Chondrocyte (in vitro differentiated cells): ENCODE measurements around the gene RPS6KA6. TPM values are rescaled to one million over a fixed set of nuclear protein-coding genes. Genes with fewer than 3 reads are reported as not detected.

Experiments
- DNase-seq: peaks from one replicate; pipeline ENCODE4 v3.0.0; 2021; ENCODE audit warnings: mixed read lengths, low spot score
- H3K27ac Mint-ChIP-seq: one replicate; pipeline ENCODE4 v1.8.0; 2021; ENCODE audit warnings: mild to moderate bottlenecking, moderate library complexity, mixed read lengths; ENCODE audit not compliant: unreplicated experiment
- H3K27me3 Mint-ChIP-seq: 2 replicates; pipeline ENCODE4 v1.8.0; 2021; ENCODE audit warnings: low read depth, mixed read lengths
- H3K36me3 Mint-ChIP-seq: 2 replicates; pipeline ENCODE4 v1.8.0; 2021; ENCODE audit warnings: low read depth, mixed read lengths
- H3K4me1 Mint-ChIP-seq: 2 replicates; pipeline ENCODE4 v1.8.0; 2021; ENCODE audit warnings: low read depth, mild to moderate bottlenecking, mixed read lengths
- H3K4me3 Mint-ChIP-seq: one replicate; pipeline ENCODE4 v1.8.0; 2021; ENCODE audit warnings: mild to moderate bottlenecking, moderate library complexity, mixed read lengths; ENCODE audit not compliant: unreplicated experiment
- H3K9me3 Mint-ChIP-seq: 2 replicates; pipeline ENCODE4 v1.8.0; 2021; ENCODE audit warnings: low read depth, mixed read lengths
- CTCF ChIP-seq: fragments of 200-600 bp; sonication (generic); IDR thresholded peaks from 2 replicates; pipeline ENCODE4 v1.5.0; 2021; ENCODE audit warnings: antibody characterized with exemption, mild to moderate bottlenecking, moderate library complexity
- total RNA-seq: library from RNA; stranded (reverse); gene quantifications from 3 replicates; pipeline ENCODE4 v1.2.1, GENCODE V29; 2021

Gene RPS6KA6
- total RNA-seq, 1 donor from 2014 or later, result 2.5 TPM

- Mint-ChIP-seq H3K9me3 (no peaks in the 10 kb centered on the region), H3K4me1 (peaks cover 4% of the 10 kb centered on the region), H3K27me3 (no peaks in the 10 kb centered on the region), H3K4me3 (no peak overlapping the region), H3K36me3 (peaks cover 1% of the 10 kb centered on the region), H3K27ac (no peak overlapping the region)
- DNase-seq, result no peak
- TF ChIP-seq CTCF, result no peak
These were observed 5.5 kb downstream of the RPS6KA6 start for GRCh38 chrX:84182516-84182915.

- DNase-seq, result no peak
- Mint-ChIP-seq H3K36me3 (no peaks in the 10 kb centered on the region), H3K9me3 (no peaks in the 10 kb centered on the region), H3K27ac (no peak overlapping the region), H3K27me3 (no peaks in the 10 kb centered on the region), H3K4me3 (no peak overlapping the region), H3K4me1 (no peaks in the 10 kb centered on the region)
- TF ChIP-seq CTCF, result no peak
These were observed 12.0 kb downstream of the RPS6KA6 start for GRCh38 chrX:84175958-84176357.

GRCh38 chrX:84175274-84175673 lies 12.7 kb downstream of the RPS6KA6 start:
- no peaks in the 10 kb centered on the region for H3K4me1 Mint-ChIP-seq
- no peak overlapping the region for H3K27ac Mint-ChIP-seq
- no peak for DNase-seq
- no peak overlapping the region for H3K4me3 Mint-ChIP-seq
- H3K9me3 Mint-ChIP-seq, result no peaks in the 10 kb centered on the region
- H3K36me3 Mint-ChIP-seq, result no peaks in the 10 kb centered on the region
- H3K27me3 Mint-ChIP-seq, result no peaks in the 10 kb centered on the region
- TF ChIP-seq CTCF, result no peak

GRCh38 chrX:84174348-84174747 lies 13.7 kb downstream of the RPS6KA6 start:
- no peaks in the 10 kb centered on the region for H3K27me3 Mint-ChIP-seq
- no peaks in the 10 kb centered on the region for H3K9me3 Mint-ChIP-seq
- H3K36me3 Mint-ChIP-seq, result no peaks in the 10 kb centered on the region
- no peak for DNase-seq
- no peak overlapping the region for H3K27ac Mint-ChIP-seq
- no peak overlapping the region for H3K4me3 Mint-ChIP-seq
- no peaks in the 10 kb centered on the region for H3K4me1 Mint-ChIP-seq
- no peak for TF ChIP-seq CTCF

- no peak overlapping the region for H3K4me3 Mint-ChIP-seq
- no peak overlapping the region for H3K27ac Mint-ChIP-seq
- no peaks in the 10 kb centered on the region for H3K36me3 Mint-ChIP-seq
- no peaks in the 10 kb centered on the region for H3K27me3 Mint-ChIP-seq
- no peaks in the 10 kb centered on the region for H3K9me3 Mint-ChIP-seq
- TF ChIP-seq CTCF, result no peak
- DNase-seq, result no peak
- peaks cover 5% of the 10 kb centered on the region for H3K4me1 Mint-ChIP-seq
These were observed 17.1 kb downstream of the RPS6KA6 start for GRCh38 chrX:84170931-84171330.
